HepG2 (cell line): Measurements from ENCODE around the gene AGRN. TPM values are rescaled to one million over a fixed set of nuclear protein-coding genes. Genes with fewer than 3 reads are reported as not detected.
A peak's percentile ranks its signal among the peaks of the same experiment; 100 is the strongest.

Experiments
- MNT ChIP-seq: fragments of 450-650 bp; IDR thresholded peaks from 2 replicates; pipeline ENCODE4 v1.6.1; 2016
- NCOA2 ChIP-seq: sonication (generic); formaldehyde crosslinking; IDR thresholded peaks from 2 replicates; pipeline ENCODE4 v1.8.0; 2022; ENCODE audit warnings: inconsistent platforms
- PHF8 ChIP-seq: sonication (generic); formaldehyde crosslinking; IDR thresholded peaks from 2 replicates; pipeline ENCODE4 v1.5.0; 2020; ENCODE audit warnings: missing genetic modification reagents
- RNF2 ChIP-seq: fragments of 450-650 bp; conservative IDR thresholded peaks from 2 replicates; pipeline ENCODE4 v1.6.1; 2016; ENCODE audit warnings: low read depth
- SIN3B ChIP-seq: fragments of 150-350 bp; IDR thresholded peaks from 2 replicates; pipeline ENCODE4 v1.6.1; 2014; ENCODE audit warnings: low read length
- SP5 ChIP-seq: IDR thresholded peaks from 2 replicates; pipeline ENCODE4 v1.6.1; 2016; ENCODE audit warnings: low read depth, borderline replicate concordance
- SRSF4 ChIP-seq: fragments of 200-400 bp; formaldehyde crosslinking; IDR thresholded peaks from one replicate; pipeline ENCODE4 v1.6.1; 2018; ENCODE audit warnings: mild to moderate bottlenecking, low read depth, low read length, moderate library complexity; ENCODE audit not compliant: poor library complexity, severe bottlenecking
- ZMYM3 ChIP-seq: sonication (generic); formaldehyde crosslinking; IDR thresholded peaks from 2 replicates; pipeline ENCODE4 v1.5.1; 2020; ENCODE audit warnings: mild to moderate bottlenecking, missing genetic modification reagents
- ZNF382 ChIP-seq: sonication (generic); formaldehyde crosslinking; IDR thresholded peaks from 2 replicates; pipeline ENCODE4 v1.5.0; 2020; ENCODE audit warnings: missing genetic modification reagents, mild to moderate bottlenecking, borderline replicate concordance
- ZNF446 ChIP-seq: sonication (generic); formaldehyde crosslinking; IDR thresholded peaks from 2 replicates; pipeline ENCODE4 v1.5.0; 2020; ENCODE audit warnings: mild to moderate bottlenecking, missing genetic modification reagents
- ZNF512 ChIP-seq: sonication (generic); formaldehyde crosslinking; IDR thresholded peaks from 2 replicates; pipeline ENCODE4 v1.4.0; 2020; ENCODE audit warnings: mild to moderate bottlenecking, missing genetic modification reagents
- ZNF512B ChIP-seq: sonication (generic); formaldehyde crosslinking; IDR thresholded peaks from 2 replicates; pipeline ENCODE4 v1.5.1; 2020; ENCODE audit warnings: missing genetic modification reagents, mild to moderate bottlenecking, borderline replicate concordance
- ZNF687 ChIP-seq: sonication (generic); formaldehyde crosslinking; IDR thresholded peaks from 2 replicates; pipeline ENCODE4 v1.5.1; 2020; ENCODE audit warnings: mild to moderate bottlenecking, missing genetic modification reagents, moderate library complexity
- polyA plus RNA-seq, 8 experiments: library from polyadenylated mRNA; depleted of rRNA in 3 of 8; stranded (reverse) in 7 of 8; unstranded in 1 of 8; fragments of >200 nt; fragmentation: Illumina TruSeq in 4 of 8; extraction: Trizol in 4 of 8; gene quantifications; 2 replicates each; pipeline versions ENCODE4 v1.2.1 to v1.2.3, GENCODE V29; 2011 to 2016; ENCODE audit warnings: low read depth in 4 of 8, missing spikeins in 1 of 8, mixed read lengths in 1 of 8; ENCODE audit not compliant: insufficient read depth in 1 of 8
- total RNA-seq, 5 experiments: library from RNA; depleted of rRNA; stranded (reverse); fragments of >200 nt; fragmentation: Illumina TruSeq; extraction: Trizol; gene quantifications; 2 replicates each; pipeline ENCODE4 v1.2.3, GENCODE V29; 2016; ENCODE audit warnings: low read depth in 1 of 5
- TF ChIP-seq, protein P1 (sequence below): IDR thresholded peaks from 2 replicates; pipeline ENCODE4 v1.4.0; 2020; ENCODE audit warnings: mild to moderate bottlenecking, missing genetic modification reagents

Gene AGRN
- total and polyA plus RNA-seq, 2 of the 13 experiments (the other 11 are each of a cell fraction or from before 2014, with no cell fraction given): 29.8 to 65.2 TPM

DNA sequence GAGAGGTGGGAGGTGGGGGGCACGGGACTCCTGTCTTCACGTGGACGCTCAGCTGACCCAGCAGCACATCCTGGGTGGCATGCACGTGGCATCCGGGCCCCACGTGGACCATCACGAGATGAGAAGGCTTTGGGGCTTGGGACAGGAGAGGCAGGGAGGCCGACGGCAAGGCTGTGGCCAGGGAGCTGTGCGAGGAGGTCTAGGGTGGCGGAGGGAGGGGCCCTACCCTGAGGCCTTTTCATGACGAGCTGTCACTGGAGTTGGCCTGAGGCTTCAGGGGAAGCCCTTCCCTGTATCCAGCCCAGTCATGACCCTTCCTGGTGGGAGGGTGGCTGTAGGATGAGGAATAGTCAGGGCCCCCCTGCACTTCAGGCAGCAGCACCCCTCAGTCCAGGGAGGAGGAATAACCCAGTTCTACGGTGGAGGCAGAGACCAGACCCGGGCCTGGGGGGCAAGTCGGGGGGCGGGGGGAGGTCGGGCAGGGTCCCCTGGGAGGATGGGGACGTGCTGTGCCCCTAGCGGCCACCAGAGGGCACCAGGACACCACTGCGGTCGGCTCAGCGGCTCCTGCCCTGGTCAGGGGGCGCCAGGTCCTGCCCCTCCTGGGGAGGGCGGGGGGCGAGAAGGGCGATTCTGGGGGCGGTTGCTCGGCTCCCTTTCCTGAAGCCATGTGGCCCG, 36.0 kb upstream of the AGRN start (continued):
- peak; percentile 87; the same call in 1 of the 2 replicates for TF ChIP-seq ZNF512B (CRISPR knock-in tag)
- TF ChIP-seq MNT: peak; percentile 69
- peak; percentile 88 for TF ChIP-seq ZNF512 (CRISPR knock-in tag)
- TF ChIP-seq SRSF4: no peak
- TF ChIP-seq PHF8: no peak
- TF ChIP-seq ZNF687 (CRISPR knock-in tag): no peak
- TF ChIP-seq ZNF446: no peak
- TF ChIP-seq, protein P1, sequence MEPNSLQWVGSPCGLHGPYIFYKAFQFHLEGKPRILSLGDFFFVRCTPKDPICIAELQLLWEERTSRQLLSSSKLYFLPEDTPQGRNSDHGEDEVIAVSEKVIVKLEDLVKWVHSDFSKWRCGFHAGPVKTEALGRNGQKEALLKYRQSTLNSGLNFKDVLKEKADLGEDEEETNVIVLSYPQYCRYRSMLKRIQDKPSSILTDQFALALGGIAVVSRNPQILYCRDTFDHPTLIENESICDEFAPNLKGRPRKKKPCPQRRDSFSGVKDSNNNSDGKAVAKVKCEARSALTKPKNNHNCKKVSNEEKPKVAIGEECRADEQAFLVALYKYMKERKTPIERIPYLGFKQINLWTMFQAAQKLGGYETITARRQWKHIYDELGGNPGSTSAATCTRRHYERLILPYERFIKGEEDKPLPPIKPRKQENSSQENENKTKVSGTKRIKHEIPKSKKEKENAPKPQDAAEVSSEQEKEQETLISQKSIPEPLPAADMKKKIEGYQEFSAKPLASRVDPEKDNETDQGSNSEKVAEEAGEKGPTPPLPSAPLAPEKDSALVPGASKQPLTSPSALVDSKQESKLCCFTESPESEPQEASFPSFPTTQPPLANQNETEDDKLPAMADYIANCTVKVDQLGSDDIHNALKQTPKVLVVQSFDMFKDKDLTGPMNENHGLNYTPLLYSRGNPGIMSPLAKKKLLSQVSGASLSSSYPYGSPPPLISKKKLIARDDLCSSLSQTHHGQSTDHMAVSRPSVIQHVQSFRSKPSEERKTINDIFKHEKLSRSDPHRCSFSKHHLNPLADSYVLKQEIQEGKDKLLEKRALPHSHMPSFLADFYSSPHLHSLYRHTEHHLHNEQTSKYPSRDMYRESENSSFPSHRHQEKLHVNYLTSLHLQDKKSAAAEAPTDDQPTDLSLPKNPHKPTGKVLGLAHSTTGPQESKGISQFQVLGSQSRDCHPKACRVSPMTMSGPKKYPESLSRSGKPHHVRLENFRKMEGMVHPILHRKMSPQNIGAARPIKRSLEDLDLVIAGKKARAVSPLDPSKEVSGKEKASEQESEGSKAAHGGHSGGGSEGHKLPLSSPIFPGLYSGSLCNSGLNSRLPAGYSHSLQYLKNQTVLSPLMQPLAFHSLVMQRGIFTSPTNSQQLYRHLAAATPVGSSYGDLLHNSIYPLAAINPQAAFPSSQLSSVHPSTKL (CRISPR knock-in tag): no peak
- TF ChIP-seq ZNF382 (CRISPR knock-in tag): no peak
- TF ChIP-seq RNF2: no peak
- TF ChIP-seq ZMYM3 (CRISPR knock-in tag): no peak
- no peak for TF ChIP-seq SIN3B
- no peak for TF ChIP-seq NCOA2 (CRISPR knock-in tag)
- TF ChIP-seq SP5 (CRISPR knock-in tag): no peak
